ENCODE measurements around the gene STRN.

DNA sequence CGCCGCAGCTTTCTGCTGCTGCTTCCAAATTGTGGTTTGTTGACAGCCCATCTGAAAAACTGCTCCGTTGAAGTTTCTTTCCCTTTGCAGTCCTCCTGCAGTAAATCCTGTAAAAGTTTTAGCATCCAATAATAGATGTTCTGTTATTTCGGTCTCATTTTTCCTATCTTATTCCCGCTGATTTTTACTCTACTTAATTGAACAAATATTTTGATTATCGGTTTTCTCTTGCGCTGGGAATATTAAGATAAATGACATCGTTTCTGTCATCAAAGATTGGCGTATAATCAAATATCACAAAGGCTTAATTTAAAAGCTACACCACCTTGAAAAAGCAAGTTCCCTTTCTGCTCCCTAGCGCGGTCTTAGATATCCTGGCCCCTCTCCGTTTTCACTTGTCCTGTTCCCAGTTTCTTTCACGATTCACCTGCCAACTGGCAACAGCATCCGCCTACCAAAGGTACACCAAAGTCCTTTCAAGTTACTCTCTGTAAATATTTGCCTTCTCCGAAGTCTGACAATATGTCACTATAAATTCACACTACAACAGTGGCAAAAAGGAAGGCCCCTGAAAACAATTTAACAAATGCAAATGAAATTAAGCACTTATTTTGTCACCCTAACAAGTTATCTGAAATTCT, 1.0 kb upstream of the STRN start:
- TF ChIP-seq, protein P1, sequence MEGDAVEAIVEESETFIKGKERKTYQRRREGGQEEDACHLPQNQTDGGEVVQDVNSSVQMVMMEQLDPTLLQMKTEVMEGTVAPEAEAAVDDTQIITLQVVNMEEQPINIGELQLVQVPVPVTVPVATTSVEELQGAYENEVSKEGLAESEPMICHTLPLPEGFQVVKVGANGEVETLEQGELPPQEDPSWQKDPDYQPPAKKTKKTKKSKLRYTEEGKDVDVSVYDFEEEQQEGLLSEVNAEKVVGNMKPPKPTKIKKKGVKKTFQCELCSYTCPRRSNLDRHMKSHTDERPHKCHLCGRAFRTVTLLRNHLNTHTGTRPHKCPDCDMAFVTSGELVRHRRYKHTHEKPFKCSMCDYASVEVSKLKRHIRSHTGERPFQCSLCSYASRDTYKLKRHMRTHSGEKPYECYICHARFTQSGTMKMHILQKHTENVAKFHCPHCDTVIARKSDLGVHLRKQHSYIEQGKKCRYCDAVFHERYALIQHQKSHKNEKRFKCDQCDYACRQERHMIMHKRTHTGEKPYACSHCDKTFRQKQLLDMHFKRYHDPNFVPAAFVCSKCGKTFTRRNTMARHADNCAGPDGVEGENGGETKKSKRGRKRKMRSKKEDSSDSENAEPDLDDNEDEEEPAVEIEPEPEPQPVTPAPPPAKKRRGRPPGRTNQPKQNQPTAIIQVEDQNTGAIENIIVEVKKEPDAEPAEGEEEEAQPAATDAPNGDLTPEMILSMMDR (IDR thresholded peaks at IDR 0.05), result no peak
- TF ChIP-seq POLR2A (IDR thresholded peaks at IDR 0.05) (no peak), POLR2AphosphoS5 (IDR thresholded peaks at IDR 0.05) (no peak)

Measured in breast epithelium (tissue), 3 donors.